SK-N-SH treated with all-trans-retinoic acid at 6 μM for 48 hours (cell line): Measurements from ENCODE around the gene PSMA6.

Experiments
- ATAC-seq: fragments of 200-7000 bp; cut with Tn5 transposase; 3 replicates; pipeline ENCODE4 v1.9.1; 2020; ENCODE audit warnings: mild to moderate bottlenecking, moderate library complexity
- ARNTL ChIP-seq: fragments of 450-650 bp; formaldehyde crosslinking; IDR thresholded peaks from 2 replicates; pipeline ENCODE4 v1.5.0; 2020; ENCODE audit warnings: low read depth, mild to moderate bottlenecking, moderate library complexity, borderline replicate concordance
- BACH2 ChIP-seq: fragments of 250-450 bp; sonication (Bioruptor Pico); IDR thresholded peaks from 2 replicates; pipeline ENCODE4 v1.9.0; 2021; ENCODE audit warnings: mild to moderate bottlenecking, borderline replicate concordance
- CSDC2 ChIP-seq: fragments of 250-450 bp; sonication (Bioruptor Pico); IDR thresholded peaks from 2 replicates; pipeline ENCODE4 v1.5.0; 2020; ENCODE audit warnings: mild to moderate bottlenecking, moderate library complexity
- ESRRG ChIP-seq: fragments of 250-450 bp; sonication (Bioruptor Pico); IDR thresholded peaks from 2 replicates; pipeline ENCODE4 v1.6.1; 2021; ENCODE audit warnings: mild to moderate bottlenecking
- GLIS3 ChIP-seq: fragments of 250-450 bp; sonication (Bioruptor Pico); IDR thresholded peaks from 2 replicates; pipeline ENCODE4 v1.5.0; 2020; ENCODE audit warnings: mild to moderate bottlenecking, moderate library complexity
- ISL1 ChIP-seq: fragments of 250-450 bp; sonication (Bioruptor Pico); IDR thresholded peaks from 2 replicates; pipeline ENCODE4 v2.1.2; 2022; ENCODE audit warnings: mild to moderate bottlenecking, moderate library complexity
- OSR1 ChIP-seq: fragments of 250-450 bp; sonication (Bioruptor Pico); IDR thresholded peaks from 2 replicates; pipeline ENCODE4 v1.8.0; 2022; ENCODE audit warnings: moderate library complexity, mild to moderate bottlenecking, inconsistent platforms
- PPARA ChIP-seq: fragments of 250-450 bp; sonication (Bioruptor Pico); IDR thresholded peaks from 2 replicates; pipeline ENCODE4 v1.5.0; 2020; ENCODE audit warnings: mild to moderate bottlenecking, borderline replicate concordance
- RARB ChIP-seq: fragments of 250-450 bp; sonication (Bioruptor Pico); IDR thresholded peaks from 2 replicates; pipeline ENCODE4 v1.8.0; 2021; ENCODE audit warnings: mild to moderate bottlenecking, moderate library complexity
- SNAI2 ChIP-seq: fragments of 250-450 bp; sonication (Bioruptor Pico); IDR thresholded peaks from 2 replicates; pipeline ENCODE4 v1.5.0; 2020; ENCODE audit warnings: mild to moderate bottlenecking, moderate library complexity
- TCF4 ChIP-seq: fragments of 250-450 bp; sonication (Bioruptor Pico); IDR thresholded peaks from 2 replicates; pipeline ENCODE4 v1.8.0; 2021; ENCODE audit warnings: mild to moderate bottlenecking, moderate library complexity, borderline replicate concordance
- TOX ChIP-seq: fragments of 250-450 bp; sonication (Bioruptor Pico); IDR thresholded peaks from 2 replicates; pipeline ENCODE4 v1.8.0; 2021; ENCODE audit warnings: mild to moderate bottlenecking, moderate library complexity, borderline replicate concordance
- ZC3H10 ChIP-seq: fragments of 250-450 bp; sonication (Bioruptor Pico); IDR thresholded peaks from 2 replicates; pipeline ENCODE4 v1.5.1; 2021; ENCODE audit warnings: mild to moderate bottlenecking, moderate library complexity
- ZFP3 ChIP-seq: fragments of 250-450 bp; sonication (Bioruptor Pico); IDR thresholded peaks from 2 replicates; pipeline ENCODE4 v1.5.0; 2020; ENCODE audit warnings: mild to moderate bottlenecking, moderate library complexity
- ZFP30 ChIP-seq: fragments of 450-650 bp; formaldehyde crosslinking; IDR thresholded peaks from 2 replicates; pipeline ENCODE4 v1.5.0; 2022; ENCODE audit warnings: mild to moderate bottlenecking, moderate library complexity
- ZNF565 ChIP-seq: fragments of 450-650 bp; formaldehyde crosslinking; conservative IDR thresholded peaks from 2 replicates; pipeline ENCODE4 v1.5.0; 2020; ENCODE audit warnings: low read depth, mild to moderate bottlenecking, moderate library complexity
- ZNF70 ChIP-seq: fragments of 450-650 bp; formaldehyde crosslinking; IDR thresholded peaks from 2 replicates; pipeline ENCODE4 v1.5.0; 2020; ENCODE audit warnings: mild to moderate bottlenecking, moderate library complexity
- ZNF8 ChIP-seq: fragments of 450-650 bp; formaldehyde crosslinking; IDR thresholded peaks from 2 replicates; pipeline ENCODE4 v1.5.0; 2020; ENCODE audit warnings: mild to moderate bottlenecking, moderate library complexity
- TF ChIP-seq, protein P1 (sequence below): fragments of 250-450 bp; sonication (Bioruptor Pico); IDR thresholded peaks from 2 replicates; pipeline ENCODE4 v1.8.0; 2021; ENCODE audit warnings: low read depth, mild to moderate bottlenecking, moderate library complexity, borderline replicate concordance
- TF ChIP-seq, protein P2 (sequence below): fragments of 250-450 bp; sonication (Bioruptor Pico); IDR thresholded peaks from 2 replicates; pipeline ENCODE4 v1.5.1; 2021; ENCODE audit warnings: mild to moderate bottlenecking, moderate library complexity
- TF ChIP-seq, protein P3 (sequence below): fragments of 250-450 bp; sonication (Bioruptor Pico); IDR thresholded peaks from 2 replicates; pipeline ENCODE4 v1.8.0; 2020; ENCODE audit warnings: mild to moderate bottlenecking, moderate library complexity, borderline replicate concordance
- TF ChIP-seq, protein P4 (sequence below): fragments of 250-450 bp; sonication (Bioruptor Pico); IDR thresholded peaks from 2 replicates; pipeline ENCODE4 v1.5.1; 2020; ENCODE audit warnings: low read depth, mild to moderate bottlenecking, moderate library complexity

The PSMA6 gene

DNA sequence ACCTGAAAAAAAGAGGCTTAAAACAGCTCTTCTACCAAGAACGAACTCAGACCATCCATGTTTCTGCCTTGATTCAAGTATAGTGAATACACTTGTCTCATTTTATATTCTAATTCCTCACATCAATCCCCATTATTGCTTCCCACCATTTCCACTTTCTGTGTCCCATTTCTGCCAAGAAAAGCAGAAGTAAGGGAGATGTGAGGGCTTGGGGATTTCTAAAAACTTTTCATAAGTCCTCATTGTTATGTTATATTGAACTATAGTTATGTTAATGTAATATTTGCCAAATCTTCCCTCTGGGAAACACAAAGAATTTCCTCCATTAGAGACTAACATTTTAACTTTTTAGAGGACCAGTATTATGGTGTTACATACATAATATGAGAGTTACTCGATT, 48.2 kb upstream of the PSMA6 start (continued):
- TF ChIP-seq, protein P1, sequence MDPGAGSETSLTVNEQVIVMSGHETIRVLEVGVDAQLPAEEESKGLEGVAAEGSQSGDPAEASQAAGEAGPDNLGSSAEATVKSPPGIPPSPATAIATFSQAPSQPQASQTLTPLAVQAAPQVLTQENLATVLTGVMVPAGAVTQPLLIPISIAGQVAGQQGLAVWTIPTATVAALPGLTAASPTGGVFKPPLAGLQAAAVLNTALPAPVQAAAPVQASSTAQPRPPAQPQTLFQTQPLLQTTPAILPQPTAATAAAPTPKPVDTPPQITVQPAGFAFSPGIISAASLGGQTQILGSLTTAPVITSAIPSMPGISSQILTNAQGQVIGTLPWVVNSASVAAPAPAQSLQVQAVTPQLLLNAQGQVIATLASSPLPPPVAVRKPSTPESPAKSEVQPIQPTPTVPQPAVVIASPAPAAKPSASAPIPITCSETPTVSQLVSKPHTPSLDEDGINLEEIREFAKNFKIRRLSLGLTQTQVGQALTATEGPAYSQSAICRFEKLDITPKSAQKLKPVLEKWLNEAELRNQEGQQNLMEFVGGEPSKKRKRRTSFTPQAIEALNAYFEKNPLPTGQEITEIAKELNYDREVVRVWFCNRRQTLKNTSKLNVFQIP (CRISPR knock-in tag) = no peak
- TF ChIP-seq, all 23 proteins: peak for 0

DNA sequence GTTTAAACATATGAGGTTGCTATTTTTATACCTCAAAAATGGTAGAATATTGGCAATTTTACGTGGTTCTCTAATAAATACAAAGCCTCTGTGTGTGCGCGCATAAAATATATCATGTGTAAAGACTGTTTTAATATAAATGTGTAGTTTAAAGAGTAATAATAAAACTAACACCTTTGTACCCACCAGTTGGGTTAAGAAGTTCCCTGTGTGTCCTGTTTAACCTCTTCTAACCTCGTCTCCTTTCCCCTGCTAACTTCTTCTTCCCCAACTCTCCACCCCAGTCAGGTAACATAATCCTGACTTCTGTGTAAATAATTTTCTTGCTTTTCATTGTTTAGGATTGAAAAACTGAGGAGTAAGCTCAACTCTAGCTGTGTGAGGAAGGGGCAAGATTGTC, 47.6 kb upstream of the PSMA6 start:
- no peak for TF ChIP-seq OSR1 (CRISPR knock-in tag)
- no peak for TF ChIP-seq ISL1 (CRISPR knock-in tag)
- no peak for TF ChIP-seq PPARA
- no peak for TF ChIP-seq ZNF565 (CRISPR knock-in tag)
- TF ChIP-seq, protein P2, sequence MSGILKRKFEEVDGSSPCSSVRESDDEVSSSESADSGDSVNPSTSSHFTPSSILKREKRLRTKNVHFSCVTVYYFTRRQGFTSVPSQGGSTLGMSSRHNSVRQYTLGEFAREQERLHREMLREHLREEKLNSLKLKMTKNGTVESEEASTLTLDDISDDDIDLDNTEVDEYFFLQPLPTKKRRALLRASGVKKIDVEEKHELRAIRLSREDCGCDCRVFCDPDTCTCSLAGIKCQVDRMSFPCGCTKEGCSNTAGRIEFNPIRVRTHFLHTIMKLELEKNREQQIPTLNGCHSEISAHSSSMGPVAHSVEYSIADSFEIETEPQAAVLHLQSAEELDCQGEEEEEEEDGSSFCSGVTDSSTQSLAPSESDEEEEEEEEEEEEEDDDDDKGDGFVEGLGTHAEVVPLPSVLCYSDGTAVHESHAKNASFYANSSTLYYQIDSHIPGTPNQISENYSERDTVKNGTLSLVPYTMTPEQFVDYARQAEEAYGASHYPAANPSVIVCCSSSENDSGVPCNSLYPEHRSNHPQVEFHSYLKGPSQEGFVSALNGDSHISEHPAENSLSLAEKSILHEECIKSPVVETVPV (CRISPR knock-in tag) = no peak
- no peak for ATAC-seq

DNA sequence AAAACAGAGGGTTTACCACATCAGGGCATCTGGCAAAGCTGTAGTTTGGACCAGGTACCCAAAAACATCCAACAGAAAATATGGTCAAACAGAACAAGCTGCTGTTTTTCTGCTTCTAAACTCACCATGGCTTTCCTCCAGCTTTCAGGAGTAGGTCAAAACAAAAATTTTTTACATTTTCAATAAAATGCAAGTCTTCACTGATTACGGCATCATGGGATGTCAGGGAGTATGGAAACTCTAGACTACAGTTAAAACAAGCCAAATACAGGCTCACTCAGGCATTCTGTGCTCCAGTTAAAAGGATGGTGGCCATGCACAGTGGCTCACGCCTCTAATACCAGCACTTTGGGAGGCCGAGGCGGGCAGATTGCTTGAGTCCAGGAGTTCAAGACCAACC, 47.1 kb upstream of the PSMA6 start:
- TF ChIP-seq TOX (no peak), ZFP3 (CRISPR knock-in tag) (no peak), ZNF70 (CRISPR knock-in tag) (no peak), OSR1 (CRISPR knock-in tag) (no peak), ZNF565 (CRISPR knock-in tag) (no peak), ZC3H10 (CRISPR knock-in tag) (no peak), ESRRG (CRISPR knock-in tag) (no peak), ZFP30 (CRISPR knock-in tag) (no peak), CSDC2 (CRISPR knock-in tag) (no peak), TCF4 (CRISPR knock-in tag) (no peak), RARB (no peak), ZNF8 (no peak), ISL1 (CRISPR knock-in tag) (no peak), PPARA (no peak)
- TF ChIP-seq, protein P2 (CRISPR knock-in tag) = no peak
- TF ChIP-seq, protein P3, sequence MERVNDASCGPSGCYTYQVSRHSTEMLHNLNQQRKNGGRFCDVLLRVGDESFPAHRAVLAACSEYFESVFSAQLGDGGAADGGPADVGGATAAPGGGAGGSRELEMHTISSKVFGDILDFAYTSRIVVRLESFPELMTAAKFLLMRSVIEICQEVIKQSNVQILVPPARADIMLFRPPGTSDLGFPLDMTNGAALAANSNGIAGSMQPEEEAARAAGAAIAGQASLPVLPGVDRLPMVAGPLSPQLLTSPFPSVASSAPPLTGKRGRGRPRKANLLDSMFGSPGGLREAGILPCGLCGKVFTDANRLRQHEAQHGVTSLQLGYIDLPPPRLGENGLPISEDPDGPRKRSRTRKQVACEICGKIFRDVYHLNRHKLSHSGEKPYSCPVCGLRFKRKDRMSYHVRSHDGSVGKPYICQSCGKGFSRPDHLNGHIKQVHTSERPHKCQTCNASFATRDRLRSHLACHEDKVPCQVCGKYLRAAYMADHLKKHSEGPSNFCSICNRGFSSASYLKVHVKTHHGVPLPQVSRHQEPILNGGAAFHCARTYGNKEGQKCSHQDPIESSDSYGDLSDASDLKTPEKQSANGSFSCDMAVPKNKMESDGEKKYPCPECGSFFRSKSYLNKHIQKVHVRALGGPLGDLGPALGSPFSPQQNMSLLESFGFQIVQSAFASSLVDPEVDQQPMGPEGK (CRISPR knock-in tag) = no peak
- TF ChIP-seq, protein P4, sequence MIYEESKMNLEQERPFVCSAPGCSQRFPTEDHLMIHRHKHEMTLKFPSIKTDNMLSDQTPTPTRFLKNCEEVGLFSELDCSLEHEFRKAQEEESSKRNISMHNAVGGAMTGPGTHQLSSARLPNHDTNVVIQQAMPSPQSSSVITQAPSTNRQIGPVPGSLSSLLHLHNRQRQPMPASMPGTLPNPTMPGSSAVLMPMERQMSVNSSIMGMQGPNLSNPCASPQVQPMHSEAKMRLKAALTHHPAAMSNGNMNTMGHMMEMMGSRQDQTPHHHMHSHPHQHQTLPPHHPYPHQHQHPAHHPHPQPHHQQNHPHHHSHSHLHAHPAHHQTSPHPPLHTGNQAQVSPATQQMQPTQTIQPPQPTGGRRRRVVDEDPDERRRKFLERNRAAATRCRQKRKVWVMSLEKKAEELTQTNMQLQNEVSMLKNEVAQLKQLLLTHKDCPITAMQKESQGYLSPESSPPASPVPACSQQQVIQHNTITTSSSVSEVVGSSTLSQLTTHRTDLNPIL (CRISPR knock-in tag) = no peak
- TF ChIP-seq, all 23 proteins: peak for 0

DNA sequence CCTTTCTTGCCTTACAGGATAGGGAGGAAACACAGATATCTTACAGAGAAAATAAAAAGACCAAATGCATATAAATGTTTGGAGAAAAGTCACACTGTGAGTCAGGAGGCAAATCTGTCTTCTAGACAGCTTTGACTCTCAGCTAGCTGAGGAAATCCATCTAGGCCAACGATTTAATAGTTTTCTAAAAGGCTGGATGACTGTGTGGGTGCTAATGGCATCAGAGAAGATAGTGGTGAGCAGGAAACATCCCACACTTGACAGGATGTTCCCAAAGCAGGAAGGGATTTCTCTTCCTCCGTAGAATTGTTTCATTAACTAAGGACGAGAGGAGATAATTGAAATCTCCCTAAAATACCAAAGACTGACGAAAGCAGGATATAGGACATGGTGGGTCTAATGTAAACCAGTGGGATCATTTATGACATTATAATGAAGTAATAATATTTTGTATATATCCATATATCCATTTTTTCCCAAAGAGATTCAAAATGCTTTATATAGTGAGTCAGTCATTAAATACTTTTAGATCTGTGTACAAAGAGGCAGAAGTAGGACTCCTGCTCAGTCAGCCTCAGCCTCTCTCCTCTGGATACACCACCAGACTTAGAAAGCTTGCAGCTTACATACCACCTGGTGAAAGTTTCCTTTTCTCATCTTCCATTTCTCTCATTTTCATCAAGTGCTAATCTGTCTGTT, 44.3 kb upstream of the PSMA6 start:
- ATAC-seq = no peak; the same call in 2 of the 3 replicates
- TF ChIP-seq ZFP3 (CRISPR knock-in tag) (no peak), TOX (no peak), ZFP30 (CRISPR knock-in tag) (no peak), CSDC2 (CRISPR knock-in tag) (no peak), SNAI2 (CRISPR knock-in tag) (no peak), PPARA (no peak), ISL1 (CRISPR knock-in tag) (no peak), ARNTL (no peak), GLIS3 (no peak), OSR1 (CRISPR knock-in tag) (no peak), ZNF565 (CRISPR knock-in tag) (no peak), ESRRG (CRISPR knock-in tag) (no peak), TCF4 (CRISPR knock-in tag) (no peak), ZNF70 (CRISPR knock-in tag) (no peak), BACH2 (CRISPR knock-in tag) (no peak)
- TF ChIP-seq, protein P1 (CRISPR knock-in tag) = no peak
- TF ChIP-seq, protein P3 (CRISPR knock-in tag) = no peak

More for the DNA sequence above, 47.1 kb upstream of the PSMA6 start:
- ATAC-seq = no peak
